T-helper 9 cell (primary cell): Measurements from ENCODE around the gene SELP.
"Not testable (repeated sequence)": the region's sequence is repeated elsewhere in the genome, so short reads cannot be mapped to it uniquely, and the experiment has no call there.

Experiments used
- DNase-seq: peaks from one replicate; pipeline ENCODE4 v3.0.0-alpha.2; 2020
- total RNA-seq, 2 donors: gene quantifications; one replicate each; lab custom pipeline; 2026; lab: John Stamatoyannopoulos, UW

SELP gene
- total RNA-seq, result 1.6 to 2.2 reads per million in 2 donors

GRCh38 chr1:169630006-169630405 is at the start of gene SELP:
TSS of gene SELP (minus strand) at chr1:169630124. CDS start at chr1:169630074, 50 bp downstream.
- DNase-seq, result no peak

GRCh38 chr1:169679692-169680091 is 49.8 kb upstream of the SELP start:
- DNase-seq, result no peak

GRCh38 chr1:169676001-169676400 is 46.1 kb upstream of the SELP start:
- DNase-seq, result no peak

- DNase-seq, result no peak
Measured at GRCh38 chr1:169670836-169671235, 40.9 kb upstream of the SELP start.

GRCh38 chr1:169670244-169670643 is 40.3 kb upstream of the SELP start:
- DNase-seq, result not testable (repeated sequence)

- not testable (repeated sequence) for DNase-seq
Measured at GRCh38 chr1:169667699-169668596, 38.0 kb upstream of the SELP start.

GRCh38 chr1:169667227-169667639 is 37.3 kb upstream of the SELP start:
- not testable (repeated sequence) for DNase-seq

- not testable (repeated sequence) for DNase-seq
Measured at GRCh38 chr1:169662680-169663079, 32.8 kb upstream of the SELP start.

GRCh38 chr1:169661066-169661465 is 31.1 kb upstream of the SELP start:
- not testable (repeated sequence) for DNase-seq

- DNase-seq, result not testable (repeated sequence)
Measured at GRCh38 chr1:169658777-169659176, 28.9 kb upstream of the SELP start.

GRCh38 chr1:169653873-169654272 is 23.9 kb upstream of the SELP start:
- no peak for DNase-seq

- no peak for DNase-seq
Measured at GRCh38 chr1:169651035-169651434, 21.1 kb upstream of the SELP start.

- DNase-seq, result no peak
Measured at GRCh38 chr1:169650551-169650950, 20.6 kb upstream of the SELP start.

- no peak for DNase-seq
Measured at GRCh38 chr1:169648709-169649108, 18.8 kb upstream of the SELP start.

- no peak for DNase-seq
Measured at GRCh38 chr1:169648187-169648586, 18.3 kb upstream of the SELP start.

- no peak for DNase-seq
Measured at GRCh38 chr1:169647512-169647911, 17.6 kb upstream of the SELP start.

- DNase-seq, result no peak
Measured at GRCh38 chr1:169644297-169644696, 14.4 kb upstream of the SELP start.

- no peak for DNase-seq
Measured at GRCh38 chr1:169634877-169635276, 5.0 kb upstream of the SELP start.

- no peak for DNase-seq
Measured at GRCh38 chr1:169634145-169634544, 4.2 kb upstream of the SELP start.

- no peak for DNase-seq
Measured at GRCh38 chr1:169631249-169631648, 1.3 kb upstream of the SELP start.

- DNase-seq, result no peak
Measured at GRCh38 chr1:169624912-169625311, 5.0 kb downstream of the SELP start.

GRCh38 chr1:169624122-169624521 is 5.8 kb downstream of the SELP start:
- DNase-seq, result no peak

- no peak for DNase-seq
Measured at GRCh38 chr1:169623132-169623926, 6.6 kb downstream of the SELP start.

- no peak for DNase-seq
Measured at GRCh38 chr1:169620565-169620964, 9.4 kb downstream of the SELP start.
